Measurements from ENCODE around the gene LAIR2.
"Not testable (repeated sequence)": the region's sequence is repeated elsewhere in the genome, so short reads cannot be mapped to it uniquely, and the experiment has no call there.

Gene LAIR2

DNA sequence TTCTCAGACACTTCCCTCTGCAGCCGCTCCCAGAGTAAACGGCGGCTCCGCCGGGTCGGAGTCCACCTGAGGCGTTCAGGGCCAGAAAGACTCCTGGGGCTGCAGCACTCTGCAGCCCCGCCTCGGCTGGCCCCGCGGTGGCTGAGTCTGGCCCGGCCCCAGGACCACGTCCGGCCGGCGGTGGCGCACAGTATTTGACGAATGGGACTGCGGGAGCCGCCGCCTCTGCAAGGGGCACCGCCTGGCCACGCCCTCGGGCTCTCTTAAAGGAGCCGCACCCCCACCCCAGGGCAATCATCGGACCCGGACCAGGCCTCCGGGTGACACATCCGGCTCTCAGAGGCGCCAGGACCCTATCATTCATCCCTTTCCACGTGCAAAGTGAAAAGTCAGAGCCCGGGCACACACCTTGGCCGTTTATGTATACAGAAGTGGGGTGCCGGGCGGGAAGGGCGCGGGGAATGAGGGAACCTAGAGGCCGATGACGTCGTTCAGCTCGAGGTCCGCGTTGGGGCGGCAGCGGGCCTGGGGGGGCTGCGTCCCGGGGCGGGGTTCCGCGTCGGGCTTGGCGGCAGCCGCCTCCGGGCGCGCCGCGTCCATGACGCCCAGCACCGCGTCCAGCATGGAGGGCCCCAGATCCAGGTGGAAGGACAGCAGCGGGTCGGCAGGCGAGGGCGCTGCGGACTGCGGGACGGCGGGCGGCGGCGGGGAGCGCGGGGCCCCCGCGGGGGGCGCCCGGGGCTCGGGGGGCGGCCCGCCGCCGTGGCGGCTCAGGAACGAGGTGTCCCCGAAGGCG, 37.8 kb upstream of the LAIR2 start:
- DNase-seq: no peak

DNA sequence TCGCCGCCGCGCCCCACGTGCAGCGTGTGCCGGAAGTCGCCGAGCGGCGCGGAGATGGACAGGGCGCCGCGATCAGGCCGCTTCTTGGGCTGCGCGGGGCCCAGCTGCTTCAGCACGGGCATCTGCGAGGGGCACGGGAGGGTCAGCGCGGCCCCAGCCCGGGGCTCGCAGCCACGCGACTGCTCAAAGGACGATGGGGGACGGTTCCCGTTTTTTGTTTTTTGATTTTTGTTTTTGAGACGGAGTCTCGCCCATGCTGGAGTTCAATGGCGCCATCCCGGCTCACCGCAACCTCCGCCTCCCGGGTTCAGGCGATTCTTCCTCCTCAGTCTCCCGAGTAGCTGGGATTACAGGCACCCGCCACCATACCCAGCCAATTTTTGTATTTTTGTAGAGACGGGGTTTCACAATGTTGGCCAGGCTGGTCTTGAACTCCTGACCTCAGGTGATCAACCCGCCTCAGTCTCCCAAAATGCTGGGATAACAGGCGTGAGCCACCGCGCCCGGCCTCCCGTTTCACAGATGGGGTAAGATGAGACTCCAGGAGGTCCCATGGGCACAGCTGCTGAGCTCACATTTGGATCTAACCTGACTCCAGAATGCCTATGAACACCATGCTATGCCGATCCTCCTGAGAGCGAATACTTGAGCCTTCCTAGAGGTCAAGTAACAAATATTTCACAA, 37.1 kb upstream of the LAIR2 start:
- DNase-seq: no peak

DNA sequence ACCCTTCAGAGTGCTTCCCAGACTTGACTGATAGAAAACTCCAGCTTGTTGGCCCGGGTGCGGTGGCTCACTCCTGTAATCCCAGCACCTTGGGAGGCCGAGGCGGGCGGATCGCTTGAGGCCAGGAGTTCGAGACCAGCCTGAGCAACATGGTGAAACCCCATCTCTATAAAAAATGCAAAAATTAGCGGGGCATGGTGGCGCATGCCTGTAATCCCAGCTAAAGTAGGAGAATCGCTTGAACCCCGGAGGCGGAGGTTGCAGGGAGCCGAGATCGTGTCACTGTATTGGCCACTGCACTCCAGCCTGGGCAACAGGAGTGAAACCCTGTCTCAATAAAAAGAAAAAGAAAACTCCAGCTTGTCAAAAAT, 36.5 kb upstream of the LAIR2 start:
- DNase-seq: not testable (repeated sequence)

DNA sequence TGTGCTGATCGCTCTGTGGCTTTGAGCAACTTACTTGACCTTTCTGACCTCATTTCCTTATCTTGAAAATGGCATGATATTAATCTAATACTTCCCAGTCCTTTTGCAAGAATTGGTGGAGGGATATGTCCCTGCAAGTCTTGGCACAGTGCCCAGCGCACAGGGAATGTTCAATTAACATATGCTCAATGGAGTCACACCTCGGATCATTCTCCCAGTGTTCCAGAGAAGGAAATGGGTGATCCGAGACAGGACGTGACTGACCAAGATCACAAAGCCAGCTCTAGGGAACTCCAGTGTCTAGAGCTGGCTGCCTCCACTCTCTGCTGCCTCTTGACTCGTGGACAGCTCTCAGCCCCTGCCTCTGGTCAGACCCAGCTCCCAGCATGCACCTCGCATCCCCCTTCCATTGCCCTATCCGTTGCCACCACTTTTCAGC, 33.1 kb upstream of the LAIR2 start:
- no peak for DNase-seq

DNA sequence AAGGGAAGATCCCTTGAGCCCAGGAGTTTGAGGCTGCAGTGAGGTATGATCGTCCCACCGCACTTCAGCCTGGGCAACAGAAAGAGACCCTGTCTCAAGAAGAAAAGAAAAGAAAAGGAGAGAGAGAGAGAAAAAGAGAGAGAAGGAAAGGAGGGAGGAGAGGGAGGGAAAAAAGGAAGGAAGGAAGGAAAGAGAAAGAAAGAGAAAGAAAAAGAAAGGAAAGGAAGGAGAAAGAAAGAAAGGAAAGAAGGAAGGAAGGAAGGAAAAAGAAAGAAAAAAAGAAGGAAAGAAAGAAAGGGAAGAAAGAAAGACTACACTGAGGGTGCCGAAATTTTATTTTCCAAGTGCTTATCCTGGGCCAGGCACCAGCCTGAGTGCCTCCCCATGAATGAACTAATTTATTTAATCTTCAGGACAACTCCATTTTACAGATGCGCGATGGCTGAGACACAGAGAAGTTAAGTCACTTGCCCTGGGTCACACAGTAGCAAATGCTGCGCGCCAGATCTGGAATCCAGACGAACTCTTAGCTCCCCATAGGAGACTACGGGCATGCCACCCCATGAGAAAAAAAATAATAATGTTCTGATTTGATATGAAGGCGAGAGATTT, 32.2 kb upstream of the LAIR2 start:
- no peak for DNase-seq

DNA sequence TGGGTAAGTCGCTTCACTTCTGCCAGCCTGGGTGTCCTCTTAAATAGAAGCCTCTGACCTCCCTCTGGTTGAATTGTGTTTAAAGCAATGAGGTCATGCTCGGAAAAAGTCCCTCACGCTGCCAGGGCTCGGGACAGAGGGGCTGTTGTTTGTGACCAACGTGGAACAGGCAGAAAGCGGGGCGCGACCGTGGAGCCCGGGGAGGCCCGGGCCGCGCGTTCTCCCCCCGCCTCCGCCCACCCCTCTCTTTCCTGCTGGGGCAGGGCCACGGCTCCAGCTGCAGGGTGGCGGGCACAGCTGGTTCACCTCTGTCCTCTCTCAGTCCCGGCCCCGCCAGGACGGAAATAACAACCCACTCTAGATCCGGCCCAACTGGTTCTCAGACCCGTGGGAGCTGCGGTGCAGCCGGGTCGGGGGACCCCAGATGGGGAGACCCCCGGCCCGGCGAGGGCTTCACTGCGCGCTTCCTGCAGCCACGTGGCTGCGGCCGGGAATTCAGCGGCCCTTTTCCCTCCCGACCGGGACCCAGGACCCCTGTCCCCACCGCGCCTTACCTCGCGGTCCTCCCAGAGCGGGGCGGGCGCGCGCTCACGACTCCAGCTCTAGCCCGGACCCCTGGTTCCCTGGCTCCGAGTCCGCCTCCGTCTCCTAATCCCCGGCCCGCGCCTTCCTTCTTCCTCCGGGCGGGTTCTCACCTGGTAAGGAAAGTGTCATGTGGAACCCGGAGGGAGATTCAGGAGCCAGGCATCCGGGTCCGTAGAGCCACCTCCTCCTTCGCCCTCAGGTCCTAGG, 31.4 kb upstream of the LAIR2 start:
- DNase-seq: no peak

DNA sequence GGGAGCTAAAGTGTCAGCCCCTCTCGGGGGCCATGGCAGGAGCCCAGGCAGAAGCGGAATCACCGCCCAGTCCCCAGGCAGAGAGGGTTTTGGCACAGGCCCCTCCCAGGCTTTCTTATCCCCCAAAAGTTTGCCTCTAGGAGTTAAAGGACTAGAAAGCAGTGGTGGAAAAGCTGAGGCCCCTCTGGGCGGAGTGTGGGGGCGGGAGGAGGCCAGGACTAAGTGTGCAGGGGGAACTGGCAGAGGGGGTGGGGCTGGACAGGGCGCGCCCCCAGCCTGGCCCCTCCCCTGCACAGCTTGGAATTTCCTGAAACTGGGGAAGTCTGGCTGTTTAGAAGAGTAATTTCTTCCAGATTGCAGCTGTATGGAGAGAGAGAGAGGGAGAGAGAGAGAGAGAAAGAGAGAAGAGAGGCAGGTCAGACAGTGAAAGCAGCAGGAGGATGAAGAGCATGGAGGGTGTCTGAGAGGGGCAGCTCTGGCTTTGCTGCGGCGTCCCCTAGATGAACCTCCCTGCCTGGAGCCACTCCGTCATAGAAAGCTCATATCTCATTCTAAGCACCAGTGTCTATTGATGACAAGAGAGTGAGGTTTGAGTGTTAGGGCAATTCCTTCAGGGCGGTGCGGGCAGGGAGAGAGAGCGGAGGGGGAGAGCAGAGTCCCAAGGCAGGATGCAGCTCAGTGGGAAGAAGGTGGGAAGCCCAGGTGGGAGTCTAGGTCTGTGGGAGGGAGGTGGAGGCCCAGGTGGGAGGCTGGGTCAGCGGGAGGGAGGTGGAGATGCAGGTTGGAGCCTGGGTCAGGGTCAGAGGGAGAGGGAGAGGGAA, 29.4 kb upstream of the LAIR2 start, which contains the start of gene CDC42EP5:
Gene CDC42EP5, minus strand, starts transcription at position 226 of the 821 bp plus-strand sequence. CDS start 7,749 bp downstream, outside the sequence.
- DNase-seq: no peak

DNA sequence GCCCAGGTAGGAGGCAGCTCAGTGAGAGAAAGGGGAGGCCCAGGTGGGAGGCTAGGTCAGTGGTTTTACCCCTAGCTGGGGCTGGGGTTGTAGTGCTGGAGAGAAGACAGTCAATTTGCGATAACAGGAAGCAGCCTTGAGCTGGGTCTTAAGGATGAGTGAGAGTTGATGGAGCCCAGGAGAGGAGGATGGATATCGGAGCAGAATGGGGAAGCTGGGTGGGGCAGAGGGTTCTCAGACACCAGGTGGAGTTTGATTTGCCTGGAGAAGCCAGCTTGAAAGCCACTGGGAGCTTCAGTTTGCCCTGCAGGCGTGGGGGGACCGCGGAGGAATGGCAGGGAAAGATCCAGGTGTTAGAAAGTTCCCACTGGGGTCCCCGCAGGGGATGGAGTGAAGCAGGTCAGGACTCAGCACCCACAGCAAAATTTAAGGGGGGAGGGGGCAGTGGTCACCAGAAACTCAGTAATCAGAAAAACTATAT, 28.7 kb upstream of the LAIR2 start:
- no peak for DNase-seq

DNA sequence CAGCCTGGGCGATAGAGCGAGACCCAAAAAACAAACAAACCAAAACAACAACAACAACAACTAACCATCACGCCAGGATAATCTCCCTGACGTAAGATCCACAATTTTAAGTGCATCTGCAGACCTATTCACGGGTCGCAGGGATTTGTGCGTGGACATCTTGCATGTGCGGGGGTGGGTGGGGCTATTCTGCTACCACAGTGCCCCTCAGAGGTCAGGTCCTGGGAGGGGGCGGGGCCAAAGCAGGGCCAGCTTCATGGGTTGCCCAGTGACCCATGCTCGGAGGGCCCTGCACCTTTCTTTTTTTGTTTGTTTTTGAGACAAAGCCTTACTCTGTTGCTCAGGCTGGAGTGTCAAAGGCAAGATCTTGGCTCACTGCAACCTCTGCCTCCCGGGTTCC, 26.9 kb upstream of the LAIR2 start:
- no peak for DNase-seq

DNA sequence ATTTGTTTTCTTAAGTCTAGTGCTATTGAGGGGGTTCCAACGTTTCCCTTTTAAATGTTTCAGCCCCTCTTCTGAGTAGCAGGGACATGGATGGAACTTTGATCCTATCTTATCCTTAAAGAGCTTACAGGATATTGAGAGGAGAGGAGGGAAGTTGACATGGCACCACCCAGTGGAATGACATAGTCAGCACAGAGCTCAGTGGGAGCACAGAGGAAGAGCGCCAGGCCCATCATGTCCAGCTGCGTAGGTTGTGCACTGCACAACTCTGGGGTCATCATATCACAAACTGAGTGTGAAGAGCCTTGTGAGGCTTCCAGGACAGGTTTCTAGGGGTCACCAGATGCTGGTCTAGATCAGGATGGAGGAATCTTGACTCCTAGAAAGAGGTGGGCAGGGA, 25.0 kb upstream of the LAIR2 start:
- DNase-seq: no peak

DNA sequence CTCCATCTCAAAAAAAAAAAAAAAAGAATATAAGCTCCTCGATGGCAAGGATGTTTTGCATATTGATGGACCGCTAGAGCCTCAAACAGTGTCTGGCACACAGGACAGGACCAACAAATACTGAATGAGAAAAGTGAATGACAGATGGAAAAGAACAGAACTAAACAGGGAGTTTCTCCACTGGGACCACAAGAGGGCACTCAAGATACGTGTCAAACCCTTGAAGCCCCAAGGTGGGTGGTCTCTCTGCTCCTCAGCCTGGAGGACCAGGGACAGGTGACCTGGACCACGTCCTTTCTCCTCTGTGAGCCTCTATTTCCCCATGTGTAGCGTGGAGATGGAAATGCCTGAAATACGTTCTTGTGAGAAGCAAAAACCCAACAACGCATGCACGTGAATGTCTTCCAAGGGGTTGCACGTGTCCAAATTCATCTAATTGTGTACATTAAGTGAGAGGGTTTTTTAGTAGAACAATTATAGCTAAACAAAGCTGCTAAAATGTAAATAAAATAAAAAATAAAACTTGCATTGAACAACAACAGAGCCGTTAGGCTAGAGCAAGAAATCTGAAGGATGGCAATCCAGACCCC, 23.9 kb upstream of the LAIR2 start:
- DNase-seq: no peak

DNA sequence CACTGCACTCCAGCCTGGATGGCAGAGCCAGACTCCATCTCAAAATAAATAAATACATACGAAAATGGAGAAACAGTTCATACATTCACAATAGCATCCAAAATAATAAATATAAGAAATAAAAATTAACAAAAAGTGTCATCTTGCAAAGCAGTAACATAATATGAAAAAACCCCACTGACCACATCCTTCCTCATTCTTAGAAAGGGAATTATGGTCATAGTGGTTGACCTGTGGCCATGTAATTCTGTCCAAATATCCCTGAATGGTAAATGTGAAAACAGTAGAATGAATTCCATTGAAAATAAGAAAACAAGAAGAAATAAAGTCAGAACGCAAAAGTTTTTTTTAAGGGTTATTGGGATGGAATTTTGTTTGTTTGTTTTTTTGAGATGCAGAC, 22.6 kb upstream of the LAIR2 start:
- DNase-seq: no peak

DNA sequence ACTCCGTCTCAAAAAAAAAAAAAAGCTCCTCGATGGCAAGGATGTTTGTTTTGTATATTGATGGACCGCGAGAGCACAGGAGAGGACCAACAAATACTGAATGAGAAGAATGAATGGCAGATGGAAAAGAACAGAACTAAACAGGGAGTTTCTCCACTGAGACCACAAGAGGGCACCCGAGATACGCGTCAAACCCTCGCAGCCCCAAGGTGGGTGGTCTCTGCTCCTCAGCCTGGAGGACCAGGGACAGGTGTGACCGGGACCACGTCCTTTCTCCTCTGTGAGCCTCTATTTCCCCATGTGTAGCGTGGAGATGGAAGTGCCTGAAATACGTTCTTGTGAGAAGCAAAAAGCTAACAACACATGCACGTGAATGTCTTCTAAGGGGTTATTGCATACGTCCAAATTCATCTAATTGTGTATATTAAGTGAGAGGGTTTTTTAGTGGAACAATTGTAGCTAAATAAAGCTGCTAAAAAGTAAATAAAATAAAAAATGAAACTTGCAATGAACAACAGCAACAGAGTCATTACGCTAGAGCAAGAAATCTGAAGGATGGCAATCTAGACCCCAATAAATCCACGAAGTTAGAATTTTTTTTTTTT, 21.2 kb upstream of the LAIR2 start:
- no peak for DNase-seq

DNA sequence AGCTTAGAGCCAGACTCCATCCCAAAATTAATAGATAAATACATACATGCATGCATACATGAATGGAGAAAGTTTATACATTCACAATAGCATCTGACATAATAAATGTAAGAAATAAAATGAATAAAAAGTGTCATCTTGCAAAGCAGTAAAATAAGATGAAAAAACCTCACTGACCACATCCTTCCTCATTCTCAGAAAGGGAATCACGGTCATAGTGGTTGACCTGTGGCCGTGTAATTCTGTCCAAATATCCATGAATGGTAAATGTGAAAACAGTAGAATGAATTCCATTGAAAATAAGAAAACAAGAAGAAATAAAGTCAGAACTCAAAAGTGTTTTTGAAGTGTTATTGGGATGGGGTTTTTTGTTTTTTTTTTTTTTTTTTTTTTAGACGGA, 19.7 kb upstream of the LAIR2 start:
- no peak for DNase-seq

DNA sequence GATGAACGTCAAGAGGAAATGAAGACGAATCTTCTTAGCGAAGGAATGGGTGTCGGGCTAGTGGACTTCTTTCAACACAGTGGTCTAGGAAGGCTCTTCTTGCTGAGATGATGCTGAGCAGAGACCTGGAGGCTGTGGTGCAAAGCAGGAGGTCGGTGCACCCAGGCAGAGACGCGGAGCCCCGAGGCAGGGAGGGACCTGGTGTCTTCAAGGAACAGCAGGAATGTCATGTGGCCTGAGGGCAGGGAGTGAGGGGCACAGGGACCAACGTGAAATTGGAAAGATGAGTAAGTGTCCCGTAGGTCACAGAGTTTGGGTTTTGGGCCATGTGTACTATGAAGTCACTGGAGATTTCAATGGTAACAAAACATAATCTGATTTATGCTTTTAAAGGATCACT, 18.2 kb upstream of the LAIR2 start:
- no peak for DNase-seq

DNA sequence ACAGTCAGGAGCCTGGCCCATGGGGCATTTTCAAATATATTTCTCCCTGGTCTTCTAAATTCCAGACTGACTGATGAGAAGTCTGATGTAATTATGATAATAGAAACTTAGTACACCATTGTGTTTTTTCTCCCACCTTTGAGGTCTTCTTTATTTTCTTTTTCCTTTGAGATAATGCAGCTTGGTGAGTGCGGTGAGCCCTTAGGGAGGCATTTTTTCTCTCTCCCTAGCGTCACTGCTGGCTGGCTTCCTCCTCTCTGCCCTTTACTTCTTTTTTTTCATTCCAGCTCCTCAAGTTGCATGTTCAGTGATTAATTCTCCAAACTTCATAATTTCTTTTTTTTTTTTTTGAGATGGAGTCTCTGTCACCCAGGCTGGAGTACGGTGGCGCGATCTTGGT, 16.8 kb upstream of the LAIR2 start:
- DNase-seq: no peak

DNA sequence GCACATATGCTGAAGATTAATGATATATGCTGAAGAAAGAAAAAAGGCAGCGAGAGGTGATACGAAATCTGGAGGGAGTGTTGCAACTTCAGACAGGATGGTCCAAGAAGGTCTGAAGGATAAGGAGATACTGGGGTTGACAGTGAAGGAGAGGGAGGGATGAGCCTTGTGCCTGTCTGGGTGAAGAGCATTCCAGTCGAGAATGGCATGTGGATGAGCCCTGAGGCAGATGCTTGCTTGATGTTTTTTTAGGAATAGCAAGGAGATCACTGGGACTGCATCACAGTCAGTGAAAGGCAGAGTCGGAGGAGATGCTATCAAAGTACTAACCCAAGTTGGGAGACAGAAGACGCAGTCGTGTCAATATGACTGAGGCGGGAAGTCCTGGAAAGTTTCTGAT, 13.3 kb upstream of the LAIR2 start:
- no peak for DNase-seq

DNA sequence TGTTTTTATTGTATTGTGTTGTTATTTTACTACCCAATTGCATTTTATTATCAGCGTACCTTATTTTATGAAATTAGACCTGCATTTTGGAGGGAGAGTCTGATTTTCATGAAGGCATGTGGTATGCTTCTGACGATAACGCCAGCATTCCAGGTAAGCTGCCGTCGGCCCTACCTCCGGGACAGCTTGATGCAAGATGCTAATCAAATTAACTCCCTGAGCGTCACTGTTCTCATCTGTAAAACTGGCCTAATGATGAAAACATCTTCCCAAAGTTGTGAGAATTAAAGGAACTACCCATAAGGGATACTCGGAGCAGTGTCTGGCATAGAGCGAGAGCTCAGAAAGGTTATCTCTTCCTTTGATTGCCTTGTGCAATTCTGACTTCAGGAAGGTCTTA, 12.9 kb upstream of the LAIR2 start:
- no peak for DNase-seq

DNA sequence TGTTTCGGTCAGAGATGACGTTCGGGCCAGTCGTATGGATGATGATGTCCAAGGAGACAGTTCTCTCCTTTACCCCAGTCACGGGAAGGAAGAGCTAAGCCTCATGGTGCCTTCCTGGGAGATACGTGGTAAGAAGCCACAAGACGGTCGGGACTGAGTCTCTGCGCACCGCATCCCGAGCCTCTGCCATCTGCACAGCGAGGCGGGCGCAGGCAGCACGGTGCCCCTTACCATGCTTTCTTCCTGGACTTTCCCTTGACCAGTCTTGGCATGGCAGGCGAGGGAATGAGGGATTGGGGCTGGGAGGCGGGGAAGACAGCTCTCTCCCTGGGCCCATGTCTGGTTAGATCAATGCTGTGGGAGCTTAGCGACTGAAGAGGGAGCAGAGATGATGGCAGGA, 10.1 kb upstream of the LAIR2 start:
- DNase-seq: no peak

DNA sequence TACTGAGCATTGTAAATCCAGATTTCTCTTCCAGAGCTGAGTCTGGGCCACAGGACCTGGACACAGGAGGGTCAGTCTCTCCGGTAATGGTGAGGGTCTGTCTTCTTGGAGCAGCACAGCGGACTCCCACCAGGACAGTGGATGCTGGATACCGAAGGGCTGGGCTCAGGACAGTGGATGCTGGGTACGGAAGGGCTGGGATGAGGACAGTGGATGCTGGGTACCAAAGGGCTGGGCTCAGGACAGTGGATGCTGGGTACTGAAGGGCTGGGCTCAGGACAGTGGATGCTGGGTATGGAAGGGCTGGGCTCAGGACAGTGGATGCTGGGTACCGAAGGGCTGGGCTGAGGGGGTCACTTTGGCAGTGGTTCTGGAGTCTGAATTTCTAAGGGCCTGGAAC, 9.6 kb upstream of the LAIR2 start:
- not testable (repeated sequence) for DNase-seq

DNA sequence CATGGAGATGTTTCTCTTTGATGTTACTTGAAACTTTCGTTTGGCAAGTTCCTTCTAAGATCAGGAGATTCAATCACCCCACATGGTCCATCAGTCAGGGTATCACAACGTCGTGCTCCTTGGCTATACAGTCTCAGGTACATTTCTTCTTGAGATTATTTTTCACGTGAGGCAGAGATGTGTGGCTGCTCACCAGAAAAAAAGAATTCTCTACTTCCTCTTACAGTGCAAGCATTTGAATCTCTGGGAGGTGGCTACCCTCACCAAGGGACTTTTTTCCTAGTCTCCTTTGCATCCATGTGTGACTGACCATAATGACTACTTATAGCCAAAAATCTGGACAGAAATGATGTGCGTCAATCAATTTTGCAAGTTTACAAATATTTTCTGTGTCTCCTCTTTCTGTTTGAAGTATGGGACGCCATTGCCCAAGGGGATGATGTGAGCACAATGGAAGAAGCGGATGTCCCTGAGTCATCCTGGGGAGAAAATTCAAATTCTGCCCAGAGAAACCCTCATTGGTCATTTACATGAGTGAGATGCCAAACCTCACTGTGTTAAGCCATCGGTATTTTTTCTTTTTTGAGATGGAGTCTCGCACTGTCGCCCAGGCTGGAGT, 8.6 kb upstream of the LAIR2 start:
- no peak for DNase-seq
